GM10847 (cell line): ENCODE measurements around the gene RPRD2.

Experiments
- POLR2A ChIP-seq: IDR thresholded peaks from 2 replicates; pipeline ENCODE4 v1.6.1; 2011; ENCODE audit not compliant: insufficient read length; ENCODE audit errors: extremely low read depth

The RPRD2 gene

GRCh38 chr1:150363426-150364230 is at the start of gene RPRD2:
RPRD2 (plus strand) TSS chr1:150364147; CDS start chr1:150364715, 568 bp downstream.
- TF ChIP-seq POLR2A = peak; percentile 80

- no peak for TF ChIP-seq POLR2A
Observed at GRCh38 chr1:150320667-150320978, 43.3 kb upstream of the RPRD2 start.

GRCh38 chr1:150321826-150322166 is 42.2 kb upstream of the RPRD2 start:
- no peak for TF ChIP-seq POLR2A

GRCh38 chr1:150322310-150322709 is 41.6 kb upstream of the RPRD2 start:
- TF ChIP-seq POLR2A = no peak

- TF ChIP-seq POLR2A = no peak
Observed at GRCh38 chr1:150332651-150333290, 31.2 kb upstream of the RPRD2 start.

GRCh38 chr1:150346316-150346715 is 17.6 kb upstream of the RPRD2 start:
- TF ChIP-seq POLR2A = no peak

- TF ChIP-seq POLR2A = no peak
Observed at GRCh38 chr1:150352866-150353265, 11.1 kb upstream of the RPRD2 start.

- no peak for TF ChIP-seq POLR2A
Observed at GRCh38 chr1:150362721-150363425, 1.1 kb upstream of the RPRD2 start.

- peak; percentile 68 for TF ChIP-seq POLR2A
Observed at GRCh38 chr1:150364231-150365003, 470 bp downstream of the RPRD2 start.

- no peak for TF ChIP-seq POLR2A
Observed at GRCh38 chr1:150365941-150366340, 2.0 kb downstream of the RPRD2 start.

GRCh38 chr1:150366416-150367296 is 2.7 kb downstream of the RPRD2 start:
- TF ChIP-seq POLR2A = no peak

- TF ChIP-seq POLR2A = no peak
Observed at GRCh38 chr1:150371110-150371509, 7.2 kb downstream of the RPRD2 start.

GRCh38 chr1:150372580-150372979 is 8.6 kb downstream of the RPRD2 start:
- TF ChIP-seq POLR2A = no peak

- TF ChIP-seq POLR2A = no peak
Observed at GRCh38 chr1:150376110-150376509, 12.2 kb downstream of the RPRD2 start.

- TF ChIP-seq POLR2A = no peak
Observed at GRCh38 chr1:150383631-150384324, 19.8 kb downstream of the RPRD2 start.
